ENCODE data around the gene HSD11B1L.
"Not testable (repeated sequence)": the region's sequence is repeated elsewhere in the genome, so short reads cannot be mapped to it uniquely, and the experiment has no call there.

The HSD11B1L gene

DNA sequence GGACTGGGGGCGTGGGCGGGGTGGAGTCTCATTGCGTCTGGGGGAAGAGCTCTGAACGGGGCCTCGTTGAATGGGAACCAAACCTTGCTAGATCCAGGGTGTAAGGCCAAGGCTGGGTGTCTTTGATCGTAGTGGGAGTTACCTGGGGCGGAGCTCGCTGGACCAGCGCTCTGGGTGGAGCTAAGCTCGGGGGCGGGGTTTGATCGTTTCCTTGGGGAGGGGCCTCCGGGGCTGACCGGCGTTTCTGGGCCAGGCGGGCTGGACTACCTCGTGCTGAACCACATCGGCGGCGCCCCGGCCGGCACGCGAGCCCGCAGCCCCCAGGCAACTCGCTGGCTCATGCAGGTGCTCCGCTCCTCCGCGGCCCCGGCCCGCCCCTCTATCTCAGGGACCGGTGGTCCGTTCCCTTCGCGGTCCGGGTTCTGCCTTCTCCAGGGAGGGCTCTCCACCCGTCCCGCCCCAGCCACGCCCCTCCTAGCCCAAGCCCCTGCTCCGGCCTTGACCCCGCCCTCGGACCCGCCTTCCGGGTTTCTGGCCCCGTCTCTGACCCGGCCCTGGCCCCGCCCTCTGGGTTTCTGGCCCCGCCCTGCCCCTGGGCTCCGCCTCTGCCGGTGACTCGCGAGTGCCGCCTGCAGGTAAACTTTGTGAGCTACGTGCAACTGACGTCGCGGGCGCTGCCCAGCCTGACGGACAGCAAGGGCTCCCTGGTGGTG, 6.0 kb downstream of the HSD11B1L start:
- 2 to 3% methylated on average over 52 to 54 of the region's 59 CpGs for WGBS, 2 experiments (ENCODE audit: insufficient coverage in 2 of 2)
- H3K27ac ChIP-seq (ENCODE audit: low read depth, low read length, severe bottlenecking): peak overlapping the region; percentile 29

DNA sequence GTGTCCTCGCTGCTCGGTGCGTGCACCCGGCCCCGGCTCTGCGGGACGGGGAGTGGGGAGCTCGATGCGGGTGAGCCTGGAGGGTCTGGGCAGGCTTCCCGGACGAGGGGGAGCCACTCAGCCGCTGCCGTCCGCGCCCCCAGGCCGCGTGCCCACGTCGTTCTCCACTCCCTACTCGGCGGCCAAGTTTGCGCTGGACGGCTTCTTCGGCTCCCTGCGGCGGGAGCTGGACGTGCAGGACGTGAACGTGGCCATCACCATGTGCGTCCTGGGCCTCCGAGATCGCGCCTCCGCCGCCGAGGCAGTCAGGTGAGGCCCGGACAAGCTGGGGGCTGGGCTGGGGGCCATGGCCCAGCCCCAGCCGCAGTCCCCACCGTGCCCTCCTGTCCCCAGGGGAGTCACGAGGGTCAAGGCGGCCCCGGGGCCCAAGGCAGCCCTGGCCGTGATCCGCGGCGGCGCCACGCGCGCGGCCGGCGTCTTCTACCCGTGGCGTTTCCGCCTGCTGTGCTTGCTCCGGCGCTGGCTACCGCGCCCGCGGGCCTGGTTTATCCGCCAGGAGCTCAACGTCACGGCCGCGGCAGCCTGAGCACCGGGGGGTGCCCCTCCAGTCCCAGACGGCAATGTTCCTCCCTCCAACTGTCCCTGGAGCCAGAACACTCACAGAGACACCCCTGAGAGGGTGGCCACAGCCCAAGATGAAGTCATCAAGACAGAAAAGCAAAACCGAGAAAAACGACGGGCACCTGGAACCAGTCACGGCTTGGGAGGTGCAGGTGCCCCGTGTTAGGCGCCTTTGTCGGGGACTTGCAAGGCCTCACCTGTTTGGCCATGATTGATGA, 6.8 kb downstream of the HSD11B1L start:
- Histone ChIP-seq H3K4me3 (ENCODE audit: extremely low read depth, insufficient read depth, low read length, poor library complexity, severe bottlenecking) (peak overlapping the region; percentile 53), H3K27ac (ENCODE audit: low read depth, low read length, severe bottlenecking) (no peak overlapping the region), H3K36me3 (ENCODE audit: control insufficient read depth, insufficient read depth, low read length) (peaks cover 16% of the 10 kb centered on the region), H3K9me3 (ENCODE audit: control insufficient read depth, low read length) (no peaks in the 10 kb centered on the region), H3K4me1 (ENCODE audit: control insufficient read depth, insufficient read depth, low read length, poor library complexity, severe bottlenecking) (no peaks in the 10 kb centered on the region)
- 75 to 89% methylated on average over 65 to 76 of the region's 76 CpGs for WGBS, 2 experiments (ENCODE audit: insufficient coverage in 2 of 2)

More for the DNA sequence above, 6.0 kb downstream of the HSD11B1L start:
- Histone ChIP-seq H3K4me1 (ENCODE audit: control insufficient read depth, insufficient read depth, low read length, poor library complexity, severe bottlenecking) (no peaks in the 10 kb centered on the region), H3K9me3 (ENCODE audit: control insufficient read depth, low read length) (no peaks in the 10 kb centered on the region), H3K36me3 (ENCODE audit: control insufficient read depth, insufficient read depth, low read length) (peaks cover 9% of the 10 kb centered on the region), H3K4me3 (ENCODE audit: extremely low read depth, insufficient read depth, low read length, poor library complexity, severe bottlenecking) (peak overlapping the region; percentile 53)

DNA sequence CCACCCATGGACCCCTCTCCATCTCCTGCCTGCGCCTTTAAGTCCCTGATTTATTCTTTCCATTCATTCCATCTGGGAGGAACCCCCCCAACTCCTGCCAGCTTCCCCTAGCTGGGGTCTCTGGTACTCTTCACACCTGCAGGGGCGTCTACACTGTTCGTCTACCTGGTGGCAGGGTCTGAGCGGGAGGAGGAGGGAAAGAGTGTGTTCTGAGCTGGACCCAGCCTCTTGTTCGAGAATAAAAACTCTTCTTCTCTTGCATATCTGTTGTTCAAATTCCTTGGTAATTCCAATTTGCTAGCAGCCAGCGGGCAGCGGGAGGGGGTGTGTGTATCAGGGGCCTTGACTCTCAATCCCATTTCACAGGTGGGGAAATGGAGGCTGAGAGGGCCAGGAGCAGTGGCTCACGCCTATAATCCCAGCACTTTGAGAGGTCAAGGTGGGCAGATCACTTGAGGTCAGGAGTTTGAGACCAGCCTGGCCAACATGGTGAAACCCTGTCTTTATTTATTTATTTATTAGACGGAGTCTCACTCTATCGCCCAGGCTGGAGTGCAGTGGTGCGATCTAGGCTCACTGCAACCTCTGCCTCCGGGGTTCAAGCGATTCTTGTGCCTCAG, 7.5 kb downstream of the HSD11B1L start:
- 88 to 97% methylated on average over 5 to 7 of the region's 13 CpGs for WGBS, 2 experiments (ENCODE audit: insufficient coverage in 2 of 2)
- H3K27ac ChIP-seq (ENCODE audit: low read depth, low read length, severe bottlenecking); H3K4me3 ChIP-seq (ENCODE audit: extremely low read depth, insufficient read depth, low read length, poor library complexity, severe bottlenecking); H3K9me3 ChIP-seq (ENCODE audit: control insufficient read depth, low read length); H3K4me1 ChIP-seq (ENCODE audit: control insufficient read depth, insufficient read depth, low read length, poor library complexity, severe bottlenecking): not testable (repeated sequence)
- peaks cover 24% of the 10 kb centered on the region for H3K36me3 ChIP-seq (ENCODE audit: control insufficient read depth, insufficient read depth, low read length)

DNA sequence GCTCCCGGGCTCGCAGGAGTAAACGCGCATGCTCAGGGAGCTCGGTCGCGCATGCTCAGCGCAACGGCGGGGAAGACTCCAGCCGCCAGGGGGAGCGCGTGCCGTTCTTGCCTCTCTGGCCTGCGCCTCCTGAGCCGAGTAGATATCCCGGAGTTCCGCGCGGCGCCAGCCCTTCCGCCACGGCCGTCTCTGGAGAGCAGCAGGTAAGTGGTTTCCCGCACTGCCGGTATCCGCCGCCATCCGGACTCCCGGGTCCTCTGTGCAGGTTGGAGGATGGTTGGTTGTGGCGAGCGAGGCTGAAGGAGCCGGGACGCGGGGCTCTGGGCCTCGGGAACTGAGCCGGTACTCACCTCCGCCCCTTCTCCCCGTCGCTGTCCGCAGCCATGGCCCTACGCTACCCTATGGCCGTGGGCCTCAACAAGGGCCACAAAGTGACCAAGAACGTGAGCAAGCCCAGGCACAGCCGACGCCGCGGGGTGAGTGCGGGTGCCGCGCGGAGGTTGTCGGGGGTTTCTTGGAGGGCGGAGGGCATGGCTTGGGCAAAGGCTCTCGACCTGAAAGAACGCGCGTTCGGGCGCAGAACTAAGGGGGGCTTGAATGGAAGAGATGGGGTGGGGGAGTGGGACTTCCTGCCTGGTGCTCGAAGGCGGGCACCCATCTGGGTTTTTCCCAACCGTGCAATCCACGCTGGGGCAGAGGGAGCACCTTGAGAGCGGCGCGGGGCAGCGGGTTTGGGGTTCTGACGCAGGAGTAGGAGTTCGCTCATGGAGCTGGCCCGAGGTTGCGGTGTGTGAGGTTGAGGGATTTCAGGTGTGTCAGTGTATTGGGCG, 9.5 kb downstream of the HSD11B1L start, which contains the start of gene RPL36:
RPL36 (plus strand) TSS at position 171 of the 830 bp plus-strand sequence; CDS start at position 384, 213 bp downstream.
- H3K4me1 ChIP-seq (ENCODE audit: control insufficient read depth, insufficient read depth, low read length, poor library complexity, severe bottlenecking): no peaks in the 10 kb centered on the region
- no peaks in the 10 kb centered on the region for H3K9me3 ChIP-seq (ENCODE audit: control insufficient read depth, low read length)
- WGBS, 2 experiments (ENCODE audit: insufficient coverage in 2 of 2): 1% methylated on average over 49 to 62 of the region's 73 CpGs
- peaks cover 42% of the 10 kb centered on the region for H3K36me3 ChIP-seq (ENCODE audit: control insufficient read depth, insufficient read depth, low read length)
- H3K27ac ChIP-seq (ENCODE audit: low read depth, low read length, severe bottlenecking): peak within 1 kb of the TSS; percentile 83
- peak within 1 kb of the TSS; percentile 94 for H3K4me3 ChIP-seq (ENCODE audit: extremely low read depth, insufficient read depth, low read length, poor library complexity, severe bottlenecking)

DNA sequence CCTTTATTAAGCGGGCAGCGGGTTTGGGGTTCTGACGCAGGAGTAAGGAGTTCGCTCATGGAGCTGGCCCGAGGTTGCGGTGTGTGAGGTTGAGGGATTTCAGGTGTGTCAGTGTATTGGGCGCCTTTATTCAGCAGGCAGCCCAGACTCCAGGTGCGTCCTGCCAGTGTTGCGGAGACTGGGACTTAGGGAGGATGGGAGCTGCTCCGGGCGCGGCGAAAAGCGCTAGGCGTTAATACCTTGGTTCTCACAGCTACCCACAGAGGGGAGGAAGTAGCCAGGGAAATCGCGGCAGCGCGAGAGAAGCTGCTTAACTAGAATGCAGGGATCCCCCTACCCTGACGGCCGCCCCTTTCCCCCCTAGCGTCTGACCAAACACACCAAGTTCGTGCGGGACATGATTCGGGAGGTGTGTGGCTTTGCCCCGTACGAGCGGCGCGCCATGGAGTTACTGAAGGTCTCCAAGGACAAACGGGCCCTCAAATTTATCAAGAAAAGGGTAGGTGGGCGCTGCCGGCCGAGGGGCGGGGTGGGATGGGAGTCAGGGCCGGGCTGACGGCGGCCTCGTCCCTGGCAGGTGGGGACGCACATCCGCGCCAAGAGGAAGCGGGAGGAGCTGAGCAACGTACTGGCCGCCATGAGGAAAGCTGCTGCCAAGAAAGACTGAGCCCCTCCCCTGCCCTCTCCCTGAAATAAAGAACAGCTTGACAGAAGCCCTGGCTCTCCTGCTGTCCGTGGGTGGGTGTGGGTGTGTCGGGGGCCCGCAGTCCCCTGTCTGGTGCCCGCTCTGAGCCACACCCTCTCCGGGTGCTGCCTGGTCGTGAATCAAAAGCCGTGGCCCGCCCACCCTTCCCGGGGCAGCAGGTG, 10.4 kb downstream of the HSD11B1L start:
- Histone ChIP-seq H3K4me1 (ENCODE audit: control insufficient read depth, insufficient read depth, low read length, poor library complexity, severe bottlenecking) (no peaks in the 10 kb centered on the region), H3K9me3 (ENCODE audit: control insufficient read depth, low read length) (no peaks in the 10 kb centered on the region), H3K36me3 (ENCODE audit: control insufficient read depth, insufficient read depth, low read length) (peaks cover 49% of the 10 kb centered on the region), H3K27ac (ENCODE audit: low read depth, low read length, severe bottlenecking) (peak overlapping the region; percentile 41), H3K4me3 (ENCODE audit: extremely low read depth, insufficient read depth, low read length, poor library complexity, severe bottlenecking) (peak overlapping the region; percentile 94)
- 9 to 15% methylated on average over 39 to 46 of the region's 54 CpGs for WGBS, 2 experiments (ENCODE audit: insufficient coverage in 2 of 2)

DNA sequence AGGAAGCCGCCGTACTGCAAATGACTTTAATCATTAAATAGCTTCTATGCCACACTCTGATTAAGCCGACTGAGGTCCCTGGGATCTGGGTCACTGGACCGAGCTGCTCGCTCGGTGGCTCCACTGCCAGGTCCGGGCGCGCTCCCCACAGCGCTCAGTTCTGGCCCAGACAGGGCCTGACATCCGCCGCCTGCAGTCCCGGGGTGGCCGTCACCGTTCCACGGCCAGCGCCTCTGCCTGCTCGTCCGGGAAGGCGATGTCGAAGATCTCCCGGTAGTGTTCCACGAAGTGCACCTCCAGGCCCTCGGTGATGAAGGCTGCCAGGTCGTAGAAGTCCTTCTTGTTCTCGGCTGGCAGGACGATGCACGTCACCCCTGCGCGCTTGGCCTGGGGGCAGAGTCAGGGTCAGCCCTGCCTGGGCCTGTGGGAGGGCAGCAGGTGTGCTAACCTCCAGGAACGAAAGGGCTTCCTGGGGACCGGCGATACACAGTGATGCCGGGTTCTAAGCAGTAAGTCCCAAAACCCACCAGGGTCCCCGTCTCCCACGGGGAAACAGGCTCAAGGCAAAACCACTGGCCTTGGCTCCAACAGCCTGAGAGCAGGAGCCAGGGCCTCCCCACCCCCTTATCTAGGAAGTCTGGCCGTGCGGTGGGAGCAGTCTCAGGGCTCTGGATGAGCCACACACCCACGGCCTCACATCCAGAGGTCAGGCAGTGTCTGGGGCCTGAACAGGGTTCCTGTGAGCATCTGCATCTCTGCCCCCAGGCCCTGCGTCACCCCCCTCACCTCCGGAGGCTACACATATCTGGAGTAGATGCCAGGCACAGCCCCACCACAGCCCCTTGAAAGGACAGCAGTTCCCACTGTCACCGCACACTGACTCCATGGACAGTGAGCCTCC, 11.2 kb downstream of the HSD11B1L start:
- peaks cover 50% of the 10 kb centered on the region for H3K36me3 ChIP-seq (ENCODE audit: control insufficient read depth, insufficient read depth, low read length)
- no peaks in the 10 kb centered on the region for H3K9me3 ChIP-seq (ENCODE audit: control insufficient read depth, low read length)
- 94 to 95% methylated on average over 38 to 42 of the region's 42 CpGs for WGBS, 2 experiments (ENCODE audit: insufficient coverage in 2 of 2)

DNA sequence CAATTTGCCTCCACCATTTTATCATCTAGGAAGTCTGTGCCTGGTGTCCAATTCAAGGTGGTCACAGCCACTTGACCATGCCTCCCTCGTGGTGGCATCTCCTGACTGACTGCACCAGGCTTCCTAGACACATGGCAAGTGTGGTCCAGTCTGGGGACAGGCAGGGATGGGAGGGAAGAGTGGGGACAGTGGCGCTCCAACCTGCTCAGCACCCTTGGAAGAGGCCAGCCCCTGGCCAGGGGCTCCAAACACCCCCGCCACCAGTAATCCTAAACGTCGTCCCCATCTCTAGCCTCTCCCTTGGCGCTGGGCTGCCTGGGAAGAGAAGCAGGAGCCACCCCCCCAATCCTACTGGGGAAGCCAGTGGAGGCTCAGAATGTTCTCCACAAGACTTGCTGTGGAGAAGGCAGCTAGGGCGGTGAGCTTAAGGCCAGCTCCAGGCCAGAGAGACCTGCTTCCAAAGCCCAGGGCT, 11.9 kb downstream of the HSD11B1L start:
- H3K4me3 ChIP-seq (ENCODE audit: extremely low read depth, insufficient read depth, low read length, poor library complexity, severe bottlenecking): no peak overlapping the region
- H3K27ac ChIP-seq (ENCODE audit: low read depth, low read length, severe bottlenecking): no peak overlapping the region
- H3K36me3 ChIP-seq (ENCODE audit: control insufficient read depth, insufficient read depth, low read length): peaks cover 53% of the 10 kb centered on the region
- H3K4me1 ChIP-seq (ENCODE audit: control insufficient read depth, insufficient read depth, low read length, poor library complexity, severe bottlenecking): peaks cover 7% of the 10 kb centered on the region
- H3K9me3 ChIP-seq (ENCODE audit: control insufficient read depth, low read length): no peaks in the 10 kb centered on the region
- 92 to 100% methylated on average over 1 to 4 of the region's 7 CpGs for WGBS, 2 experiments (ENCODE audit: insufficient coverage in 2 of 2)

More for the DNA sequence above, 11.2 kb downstream of the HSD11B1L start:
- Histone ChIP-seq H3K4me1 (ENCODE audit: control insufficient read depth, insufficient read depth, low read length, poor library complexity, severe bottlenecking) (peaks cover 3% of the 10 kb centered on the region), H3K27ac (ENCODE audit: low read depth, low read length, severe bottlenecking) (peak overlapping the region; percentile 45), H3K4me3 (ENCODE audit: extremely low read depth, insufficient read depth, low read length, poor library complexity, severe bottlenecking) (peak overlapping the region; percentile 94)

DNA sequence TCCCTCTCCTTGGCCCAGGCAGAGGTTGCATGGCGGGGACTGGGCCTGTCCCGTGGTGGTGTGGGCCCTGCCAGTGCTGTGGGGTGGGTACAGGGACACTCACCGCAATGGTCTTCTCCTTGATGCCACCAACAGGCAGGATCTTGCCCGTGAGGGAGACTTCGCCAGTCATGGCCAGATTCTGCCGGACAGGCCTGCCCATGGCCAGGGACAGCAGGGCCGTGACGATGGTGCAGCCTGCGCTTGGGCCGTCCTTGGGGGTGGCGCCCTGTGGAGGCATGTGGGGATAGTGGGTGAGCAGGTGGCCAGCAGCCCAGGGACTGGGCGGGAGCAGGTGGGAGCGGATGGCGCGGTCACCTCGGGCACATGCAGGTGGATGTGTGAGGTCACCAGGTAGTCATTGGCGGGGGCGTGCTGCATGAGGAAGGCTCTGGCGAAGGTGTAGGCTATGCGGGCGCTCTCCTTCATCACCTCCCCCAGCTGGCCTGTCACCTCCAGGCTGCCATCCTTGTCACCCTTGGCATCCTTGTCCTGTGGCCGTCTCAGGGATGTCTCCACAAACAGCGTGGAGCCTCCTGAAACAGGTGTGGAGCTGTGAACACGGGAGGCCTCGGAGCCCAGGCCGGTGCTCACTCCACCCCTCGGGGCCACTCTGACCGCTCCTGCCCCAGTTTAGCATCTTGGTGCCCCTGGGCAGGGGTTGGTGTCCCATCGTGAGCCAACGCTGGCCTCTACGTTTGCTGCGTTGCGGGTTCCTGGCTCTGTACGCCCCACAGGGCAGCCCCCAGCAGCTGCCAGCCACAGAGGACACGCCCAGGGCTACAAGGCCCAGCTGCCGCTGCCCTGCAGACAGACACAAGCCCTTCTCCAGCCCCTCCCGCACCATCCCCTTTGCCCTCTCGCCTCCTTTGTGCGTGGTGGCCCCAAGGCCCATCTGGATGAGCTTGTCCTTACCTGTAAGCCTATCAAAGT, 12.7 kb downstream of the HSD11B1L start:
- no peak overlapping the region for H3K27ac ChIP-seq (ENCODE audit: low read depth, low read length, severe bottlenecking)
- H3K4me3 ChIP-seq (ENCODE audit: extremely low read depth, insufficient read depth, low read length, poor library complexity, severe bottlenecking): no peak overlapping the region
- peaks cover 55% of the 10 kb centered on the region for H3K36me3 ChIP-seq (ENCODE audit: control insufficient read depth, insufficient read depth, low read length)
- 96 to 97% methylated on average over 35 to 38 of the region's 39 CpGs for WGBS, 2 experiments (ENCODE audit: insufficient coverage in 2 of 2)
- H3K4me1 ChIP-seq (ENCODE audit: control insufficient read depth, insufficient read depth, low read length, poor library complexity, severe bottlenecking): peaks cover 7% of the 10 kb centered on the region
- H3K9me3 ChIP-seq (ENCODE audit: control insufficient read depth, low read length): no peaks in the 10 kb centered on the region
